Immature natural killer cell (primary cell): Measurements from ENCODE around the gene CHN2. TPM values are rescaled to one million over a fixed set of nuclear protein-coding genes. Genes with fewer than 3 reads are reported as not detected.

ENCODE experiments used
- DNase-seq, 3 donors: peaks; one replicate each; pipeline ENCODE4 v3.0.0; 2022; ENCODE audit warnings: mixed read lengths in 1 of 3
- H3K27ac Mint-ChIP-seq, 6 donors: one replicate each; pipeline ENCODE4 v1.8.0; 2020; ENCODE audit warnings: mixed read lengths in 6 of 6, mild to moderate bottlenecking in 5 of 6, inconsistent platforms in 4 of 6, moderate library complexity in 3 of 6
- H3K27me3 Mint-ChIP-seq, 3 donors: one replicate each; pipeline ENCODE4 v1.8.0; 2020 to 2021; ENCODE audit warnings: low read depth in 3 of 3, mild to moderate bottlenecking in 3 of 3, mixed read lengths in 3 of 3, moderate library complexity in 3 of 3, inconsistent platforms in 1 of 3
- H3K36me3 Mint-ChIP-seq, 3 donors: one replicate each; pipeline ENCODE4 v1.8.0; 2020; ENCODE audit warnings: mixed read lengths in 3 of 3, inconsistent platforms in 2 of 3, mild to moderate bottlenecking in 2 of 3
- H3K4me1 Mint-ChIP-seq, 2 donors: one replicate each; pipeline ENCODE4 v1.8.0; 2020; ENCODE audit warnings: inconsistent platforms in 2 of 2, mild to moderate bottlenecking in 2 of 2, mixed read lengths in 2 of 2, moderate library complexity in 1 of 2
- H3K4me3 Mint-ChIP-seq, 5 donors: one replicate each; pipeline ENCODE4 v1.8.0; 2020; ENCODE audit warnings: mild to moderate bottlenecking in 5 of 5, mixed read lengths in 5 of 5, inconsistent platforms in 3 of 5, moderate library complexity in 3 of 5
- H3K9me3 Mint-ChIP-seq, 6 donors: one replicate each; pipeline ENCODE4 v1.8.0; 2020; ENCODE audit warnings: mild to moderate bottlenecking in 6 of 6, mixed read lengths in 6 of 6, inconsistent platforms in 4 of 6, moderate library complexity in 3 of 6
- polyA plus RNA-seq, 3 donors: library from polyadenylated mRNA; unstranded; fragments of 300-500 nt; fragmentation: Illumina TruSeq; gene quantifications; one replicate each; pipeline ENCODE4 v1.2.3, GENCODE V29; 2021

Gene CHN2
- polyA plus RNA-seq, 3 donors from 2014 or later: 7.7 to 23.9 (median 14.6) TPM

- Mint-ChIP-seq H3K36me3 (peaks cover 0 to 4% (median 3%) of the 10 kb centered on the region in 3 donors), H3K9me3 (no peaks in the 10 kb centered on the region), H3K27ac (no peak overlapping the region), H3K4me1 (no peaks in the 10 kb centered on the region), H3K27me3 (no peaks in the 10 kb centered on the region), H3K4me3 (no peak overlapping the region)
- DNase-seq: no peak
These were observed 269.1 kb downstream of the CHN2 start for GRCh38 chr7:29463504-29464158.

DNA sequence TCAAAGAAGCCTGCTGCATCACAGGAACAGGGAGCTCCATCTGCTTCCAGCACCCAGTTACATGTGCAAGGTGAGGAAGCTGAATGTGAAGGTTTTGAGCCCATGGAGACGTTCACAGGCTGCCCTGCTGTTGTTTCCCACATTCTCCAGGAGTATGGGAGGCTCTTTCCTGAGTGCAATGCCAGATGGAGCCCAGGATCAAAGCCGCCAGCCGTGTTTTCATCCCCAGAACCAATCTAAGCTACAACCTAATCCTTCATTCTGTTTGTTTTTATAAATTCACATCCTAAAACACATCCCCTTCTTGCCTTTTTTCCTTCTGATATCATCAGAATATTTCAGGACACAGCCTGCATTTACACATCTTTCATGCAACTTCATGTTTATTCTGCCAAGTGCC is 270.2 kb downstream of the CHN2 start:
- peaks cover 0 to 4% (median 3%) of the 10 kb centered on the region in 3 donors for H3K36me3 Mint-ChIP-seq
- no peak overlapping the region for H3K27ac Mint-ChIP-seq
- H3K4me3 Mint-ChIP-seq: no peak overlapping the region
- no peaks in the 10 kb centered on the region for H3K9me3 Mint-ChIP-seq
- no peaks in the 10 kb centered on the region for H3K4me1 Mint-ChIP-seq
- no peak for DNase-seq
- no peaks in the 10 kb centered on the region for H3K27me3 Mint-ChIP-seq

DNA sequence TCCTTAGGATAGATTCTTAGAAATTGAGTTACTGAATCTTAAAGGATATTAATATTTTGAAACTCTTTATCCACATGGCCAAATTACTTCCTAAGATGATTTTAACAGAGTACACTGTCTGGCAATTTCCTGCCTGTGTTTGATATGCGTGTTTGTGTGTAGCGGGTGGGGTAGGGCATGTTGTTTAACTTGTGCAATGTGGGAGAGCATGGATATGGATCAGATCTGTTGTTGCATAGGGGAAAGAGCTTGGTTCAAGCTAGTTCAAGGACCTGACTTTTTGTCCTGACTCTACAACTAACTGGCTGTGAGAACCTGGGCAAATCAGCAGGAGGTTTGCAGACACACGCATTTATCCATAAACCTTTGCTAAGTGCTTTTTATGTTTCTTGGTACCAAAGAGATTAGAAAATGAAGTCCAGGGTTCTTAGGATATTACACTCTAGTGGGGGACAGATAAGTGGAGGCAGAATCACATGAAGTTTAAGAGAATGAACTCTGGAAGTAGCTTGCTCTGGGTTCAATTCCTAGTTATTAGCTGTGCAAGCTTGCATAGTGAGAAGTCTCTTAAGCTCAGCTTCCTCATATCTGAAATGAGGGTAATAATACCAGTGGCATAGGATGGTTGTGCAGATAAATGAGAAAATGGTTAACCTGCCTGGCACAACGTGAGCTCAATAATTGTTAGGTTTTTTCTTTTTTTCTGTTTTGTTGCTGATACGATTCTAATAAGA is 272.8 kb downstream of the CHN2 start:
- no peaks in the 10 kb centered on the region for H3K27me3 Mint-ChIP-seq
- H3K36me3 Mint-ChIP-seq: peaks cover 0 to 3% (median 0%) of the 10 kb centered on the region in 3 donors
- H3K4me3 Mint-ChIP-seq: no peak overlapping the region
- H3K27ac Mint-ChIP-seq: no peak overlapping the region
- no peaks in the 10 kb centered on the region for H3K4me1 Mint-ChIP-seq
- no peaks in the 10 kb centered on the region for H3K9me3 Mint-ChIP-seq
- DNase-seq: no peak

DNA sequence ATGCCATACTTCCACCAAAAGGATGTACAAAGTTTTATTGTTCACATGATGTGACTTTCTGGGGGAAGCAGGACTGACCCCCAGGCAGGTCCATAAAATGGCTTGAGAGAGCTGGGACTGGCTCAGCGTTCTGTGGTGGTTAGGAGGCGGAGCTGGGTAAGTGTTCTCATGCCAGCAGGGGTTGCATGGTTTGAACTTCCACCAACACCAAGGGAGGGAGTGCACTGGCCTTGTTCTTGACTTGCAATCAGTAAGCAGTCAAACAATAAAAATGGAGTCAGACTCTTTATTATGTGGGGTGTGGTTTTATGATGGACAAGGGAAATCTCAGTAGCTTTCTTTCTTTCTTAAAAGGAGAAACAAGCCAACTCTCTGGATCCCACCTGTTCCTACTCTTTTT is 273.6 kb downstream of the CHN2 start:
- H3K27me3 Mint-ChIP-seq: peaks cover 0 to 2% (median 0%) of the 10 kb centered on the region in 3 donors
- H3K4me3 Mint-ChIP-seq: no peak overlapping the region
- H3K9me3 Mint-ChIP-seq: no peaks in the 10 kb centered on the region
- H3K4me1 Mint-ChIP-seq: no peaks in the 10 kb centered on the region
- peaks cover 0 to 3% (median 0%) of the 10 kb centered on the region in 3 donors for H3K36me3 Mint-ChIP-seq
- no peak overlapping the region for H3K27ac Mint-ChIP-seq
- DNase-seq: no peak

DNA sequence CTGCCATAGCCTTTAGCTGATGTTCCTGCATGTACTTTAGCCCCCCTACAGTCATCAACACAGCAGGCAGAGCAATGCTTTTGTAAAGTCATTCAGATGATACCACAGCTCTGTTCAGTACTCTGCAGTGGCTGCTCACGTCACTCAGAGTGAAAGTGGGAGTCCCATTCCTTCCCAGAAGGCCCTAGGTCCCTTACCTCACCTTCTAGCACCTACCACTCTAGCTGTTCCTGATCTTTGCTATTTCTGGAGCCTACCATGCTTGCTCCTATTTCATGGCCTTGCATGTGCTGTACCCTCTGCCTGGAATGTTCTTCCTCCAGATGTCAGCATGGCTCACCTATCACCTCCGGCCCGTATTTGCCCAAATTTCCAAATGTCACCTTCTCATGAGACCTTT is 274.7 kb downstream of the CHN2 start:
- Mint-ChIP-seq H3K4me3 (no peak overlapping the region), H3K36me3 (peaks cover 0 to 5% (median 0%) of the 10 kb centered on the region in 3 donors), H3K4me1 (no peaks in the 10 kb centered on the region), H3K27ac (no peak overlapping the region), H3K27me3 (peaks cover 0 to 2% (median 0%) of the 10 kb centered on the region in 3 donors), H3K9me3 (no peaks in the 10 kb centered on the region)
- no peak for DNase-seq

GRCh38 chr7:29469976-29470557 is 275.5 kb downstream of the CHN2 start:
- no peak overlapping the region for H3K27ac Mint-ChIP-seq
- no peaks in the 10 kb centered on the region for H3K4me1 Mint-ChIP-seq
- H3K4me3 Mint-ChIP-seq: no peak overlapping the region
- H3K27me3 Mint-ChIP-seq: peaks cover 0 to 2% (median 0%) of the 10 kb centered on the region in 3 donors
- H3K36me3 Mint-ChIP-seq: peaks cover 0 to 4% (median 0%) of the 10 kb centered on the region in 3 donors
- H3K9me3 Mint-ChIP-seq: no peaks in the 10 kb centered on the region
- DNase-seq: no peak

DNA sequence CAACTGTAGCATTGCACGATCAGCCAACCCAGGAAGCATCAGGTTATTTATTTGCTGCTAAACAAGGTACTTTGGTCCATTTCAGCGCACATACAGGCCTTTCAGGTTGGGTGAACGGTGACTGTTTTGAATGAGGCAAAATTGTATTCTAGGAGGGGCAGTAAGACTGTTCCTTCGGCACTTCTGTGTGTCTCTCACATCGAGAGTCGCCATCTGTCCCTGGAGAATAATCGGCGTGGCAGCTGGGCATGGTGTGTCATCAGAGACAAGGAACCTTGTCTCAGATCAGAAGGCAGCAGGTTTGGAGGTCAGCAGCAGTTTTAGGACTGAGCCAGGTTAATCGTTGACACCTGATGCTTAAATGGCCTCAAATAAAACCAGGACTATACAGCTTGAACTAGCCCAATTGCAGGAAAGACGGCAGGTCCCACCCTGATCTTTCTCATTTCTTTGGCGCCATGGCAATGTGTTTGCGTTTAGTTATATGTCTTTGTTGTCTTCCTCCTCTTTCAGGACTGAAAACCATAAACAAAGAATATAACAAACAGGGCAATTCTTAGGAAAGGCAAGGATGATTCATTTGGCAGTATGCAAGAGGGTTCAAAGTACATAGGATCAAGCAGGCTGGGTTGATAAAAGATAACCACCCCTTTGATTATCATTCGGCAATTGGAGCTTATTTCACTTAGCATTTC is 277.0 kb downstream of the CHN2 start:
- no peaks in the 10 kb centered on the region for H3K4me1 Mint-ChIP-seq
- H3K4me3 Mint-ChIP-seq: no peak overlapping the region

GRCh38 chr7:29476916-29477315 is 282.3 kb downstream of the CHN2 start:
- peaks cover 0 to 2% (median 1%) of the 10 kb centered on the region in 3 donors for H3K27me3 Mint-ChIP-seq
- no peak for DNase-seq
- peaks cover 0 to 4% (median 0%) of the 10 kb centered on the region in 3 donors for H3K36me3 Mint-ChIP-seq
- H3K27ac Mint-ChIP-seq: no peak overlapping the region
- no peaks in the 10 kb centered on the region for H3K9me3 Mint-ChIP-seq
- no peak overlapping the region for H3K4me3 Mint-ChIP-seq
- H3K4me1 Mint-ChIP-seq: no peaks in the 10 kb centered on the region

More for the DNA sequence above, 277.0 kb downstream of the CHN2 start:
- DNase-seq: no peak
- Mint-ChIP-seq H3K36me3 (peaks cover 0 to 4% (median 0%) of the 10 kb centered on the region in 3 donors), H3K27ac (no peak overlapping the region), H3K27me3 (peaks cover 0 to 2% (median 1%) of the 10 kb centered on the region in 3 donors), H3K9me3 (no peaks in the 10 kb centered on the region)

- no peaks in the 10 kb centered on the region for H3K4me1 Mint-ChIP-seq
These were observed 283.7 kb downstream of the CHN2 start for GRCh38 chr7:29478226-29478625.

DNA sequence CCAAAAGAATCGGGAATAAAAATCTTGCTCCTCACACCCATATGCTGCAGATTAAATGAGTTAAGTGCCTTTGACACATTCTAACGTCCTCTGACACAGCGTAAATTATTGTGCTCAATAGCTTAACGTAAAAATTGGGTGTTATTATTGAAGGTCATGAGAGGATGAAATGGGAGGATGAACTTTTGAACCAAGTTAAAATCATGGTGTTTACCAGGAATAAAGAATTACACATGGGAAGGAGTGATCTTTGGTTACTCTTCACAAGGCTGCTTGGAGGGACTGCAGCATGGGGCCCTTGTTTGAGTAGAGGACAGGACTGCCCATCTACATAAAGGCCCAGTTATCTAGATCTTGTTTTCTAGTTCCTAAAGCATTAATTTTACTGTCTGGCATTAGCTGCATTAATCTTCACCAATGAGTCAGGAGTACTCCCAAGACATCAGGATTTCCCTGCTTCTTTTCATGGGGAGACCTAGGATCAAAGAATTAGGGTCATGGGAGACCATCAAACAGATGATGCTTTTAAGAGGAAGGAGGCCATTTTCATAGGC is 284.2 kb downstream of the CHN2 start:
- no peak overlapping the region for H3K4me3 Mint-ChIP-seq
- peaks cover 0 to 3% (median 0%) of the 10 kb centered on the region in 3 donors for H3K27me3 Mint-ChIP-seq
- DNase-seq: no peak
- H3K9me3 Mint-ChIP-seq: no peaks in the 10 kb centered on the region
- no peaks in the 10 kb centered on the region for H3K4me1 Mint-ChIP-seq
- H3K27ac Mint-ChIP-seq: no peak overlapping the region
- H3K36me3 Mint-ChIP-seq: peaks cover 0 to 5% (median 0%) of the 10 kb centered on the region in 3 donors

More at GRCh38 chr7:29478226-29478625, 283.7 kb downstream of the CHN2 start:
- no peaks in the 10 kb centered on the region for H3K9me3 Mint-ChIP-seq
- no peak overlapping the region for H3K4me3 Mint-ChIP-seq
- H3K27ac Mint-ChIP-seq: peak overlapping the region in 1 of 6 donors; percentile 64
- H3K36me3 Mint-ChIP-seq: peaks cover 0 to 4% (median 0%) of the 10 kb centered on the region in 3 donors
- no peak for DNase-seq
- peaks cover 0 to 3% (median 0%) of the 10 kb centered on the region in 3 donors for H3K27me3 Mint-ChIP-seq

- Mint-ChIP-seq H3K9me3 (no peaks in the 10 kb centered on the region), H3K27me3 (peaks cover 0 to 3% (median 2%) of the 10 kb centered on the region in 3 donors), H3K4me3 (no peak overlapping the region), H3K4me1 (no peaks in the 10 kb centered on the region), H3K36me3 (peaks cover 0 to 6% (median 0%) of the 10 kb centered on the region in 3 donors), H3K27ac (no peak overlapping the region)
- no peak for DNase-seq
These were observed 285.0 kb downstream of the CHN2 start for GRCh38 chr7:29479301-29480200.

- Mint-ChIP-seq H3K27ac (no peak overlapping the region), H3K27me3 (peaks cover 0 to 3% (median 2%) of the 10 kb centered on the region in 3 donors), H3K4me3 (no peak overlapping the region), H3K36me3 (peaks cover 0 to 9% (median 3%) of the 10 kb centered on the region in 3 donors), H3K4me1 (peaks cover 0 to 2% of the 10 kb centered on the region in 2 donors), H3K9me3 (no peaks in the 10 kb centered on the region)
- no peak for DNase-seq
These were observed 285.9 kb downstream of the CHN2 start for GRCh38 chr7:29480451-29480850.
